ENCODE data around the gene DNAJC4.

The DNAJC4 gene

DNA sequence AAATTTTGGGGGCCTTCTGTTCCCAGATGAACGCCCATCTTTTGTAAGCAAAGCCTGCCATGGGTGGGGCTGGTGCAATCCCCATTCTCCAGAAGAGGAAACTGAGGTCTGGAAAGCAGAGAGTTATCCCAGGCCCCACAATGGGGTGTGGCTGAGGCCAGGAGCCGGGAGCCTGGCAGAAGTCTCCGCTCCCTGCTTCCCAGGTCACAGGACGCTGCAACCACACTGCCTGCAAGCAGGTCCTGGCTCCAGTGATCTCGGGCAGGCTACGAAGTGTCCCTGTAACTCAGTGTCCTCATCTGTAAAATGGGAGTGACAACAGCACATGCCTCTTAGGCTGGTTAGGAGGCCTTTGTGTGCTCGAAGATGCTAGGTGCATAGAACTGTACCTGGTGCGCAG, 22.7 kb downstream of the DNAJC4 start:
- H3K36me3 ChIP-seq (replicated peaks; ENCODE audit: insufficient read depth, low read length): no peaks in the 10 kb centered on the region
- H3F3A ChIP-seq (ENCODE audit: insufficient read depth, low read length): no peaks in the 10 kb centered on the region
- H3K9me2 ChIP-seq (replicated peaks; ENCODE audit: insufficient read depth, low read length): no peaks in the 10 kb centered on the region
- H3K9ac ChIP-seq (ENCODE audit: low read length): no peak overlapping the region
- TF ChIP-seq EZH2phosphoT487 (IDR thresholded peaks at IDR 0.05; ENCODE audit: low read length) (no peak), EZH2 (optimal IDR thresholded peaks at IDR 0.05; ENCODE audit: low read depth, low read length) (no peak), CTCF (IDR thresholded peaks at IDR 0.05; ENCODE audit: low read length) (no peak)
- no peak overlapping the region for H3K27ac ChIP-seq (ENCODE audit: low read length)
- DNase-seq: no peak
- H3K4me2 ChIP-seq (ENCODE audit: low read depth, low read length): no peak overlapping the region; the same call in 1 of the 2 replicates
- no peaks in the 10 kb centered on the region; the same call in 1 of the 2 replicates for H3K4me1 ChIP-seq (ENCODE audit: low read length)
- no peak overlapping the region for H3K4me3 ChIP-seq (ENCODE audit: low read length)
- H3K27me3 ChIP-seq (replicated peaks; ENCODE audit: insufficient read depth, low read length): peaks cover 5% of the 10 kb centered on the region; the same call in 1 of the 2 replicates
- peaks cover 9% of the 10 kb centered on the region for H3K79me2 ChIP-seq (ENCODE audit: low read length)
- no peaks in the 10 kb centered on the region for H4K20me1 ChIP-seq (ENCODE audit: insufficient read depth, low read length)
- no peaks in the 10 kb centered on the region for H3K9me3 ChIP-seq (replicated peaks; ENCODE audit: insufficient read depth, low read length)
- H2AFZ ChIP-seq (ENCODE audit: low read length): no peak overlapping the region

GRCh38 chr11:64253481-64253880, 23.1 kb downstream of the DNAJC4 start:
- Histone ChIP-seq H3K9ac (ENCODE audit: low read length) (no peak overlapping the region), H3K27me3 (replicated peaks; ENCODE audit: insufficient read depth, low read length) (peaks cover 5% of the 10 kb centered on the region; the same call in 1 of the 2 replicates), H3K4me1 (ENCODE audit: low read length) (no peaks in the 10 kb centered on the region; the same call in 1 of the 2 replicates), H2AFZ (ENCODE audit: low read length) (no peak overlapping the region), H3K4me2 (ENCODE audit: low read depth, low read length) (no peak overlapping the region), H3K36me3 (replicated peaks; ENCODE audit: insufficient read depth, low read length) (no peaks in the 10 kb centered on the region), H3K9me3 (replicated peaks; ENCODE audit: insufficient read depth, low read length) (no peaks in the 10 kb centered on the region), H3K4me3 (ENCODE audit: low read length) (no peak overlapping the region), H3K79me2 (ENCODE audit: low read length) (peaks cover 9% of the 10 kb centered on the region), H4K20me1 (ENCODE audit: insufficient read depth, low read length) (no peaks in the 10 kb centered on the region), H3K27ac (ENCODE audit: low read length) (no peak overlapping the region), H3K9me2 (replicated peaks; ENCODE audit: insufficient read depth, low read length) (no peaks in the 10 kb centered on the region), H3F3A (ENCODE audit: insufficient read depth, low read length) (no peaks in the 10 kb centered on the region)
- DNase-seq: no peak
- no peak for TF ChIP-seq EZH2phosphoT487 (IDR thresholded peaks at IDR 0.05; ENCODE audit: low read length)
- TF ChIP-seq CTCF (IDR thresholded peaks at IDR 0.05; ENCODE audit: low read length): no peak
- no peak for TF ChIP-seq EZH2 (optimal IDR thresholded peaks at IDR 0.05; ENCODE audit: low read depth, low read length)

DNA sequence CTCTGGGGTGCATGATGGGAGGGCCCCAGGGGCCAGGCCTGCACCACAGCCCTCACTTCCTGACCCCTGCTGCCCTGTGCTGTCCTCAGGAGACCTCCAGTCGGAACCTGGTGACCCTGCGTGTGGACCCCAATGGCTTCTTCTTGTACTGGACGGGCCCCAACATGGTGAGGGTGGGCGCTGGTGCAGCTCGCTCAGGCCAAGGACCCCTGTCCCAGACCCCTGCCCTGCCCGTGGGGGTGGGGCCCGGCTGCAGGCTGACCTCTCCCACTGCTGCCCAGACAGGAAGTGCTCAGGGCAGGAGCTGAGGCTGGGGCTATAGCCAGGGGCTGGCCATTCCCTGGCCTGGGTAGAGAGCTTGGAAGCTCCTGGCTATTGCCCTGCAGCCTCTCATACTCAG, 24.0 kb downstream of the DNAJC4 start:
- Histone ChIP-seq H3K27me3 (replicated peaks; ENCODE audit: insufficient read depth, low read length) (peaks cover 5% of the 10 kb centered on the region; the same call in 1 of the 2 replicates), H3K9me2 (replicated peaks; ENCODE audit: insufficient read depth, low read length) (no peaks in the 10 kb centered on the region), H3K9me3 (replicated peaks; ENCODE audit: insufficient read depth, low read length) (no peaks in the 10 kb centered on the region), H2AFZ (ENCODE audit: low read length) (no peak overlapping the region), H3K4me2 (ENCODE audit: low read depth, low read length) (no peak overlapping the region), H3K4me1 (ENCODE audit: low read length) (no peaks in the 10 kb centered on the region; the same call in 1 of the 2 replicates), H3K9ac (ENCODE audit: low read length) (no peak overlapping the region), H3F3A (ENCODE audit: insufficient read depth, low read length) (no peaks in the 10 kb centered on the region), H3K36me3 (replicated peaks; ENCODE audit: insufficient read depth, low read length) (no peaks in the 10 kb centered on the region), H3K79me2 (ENCODE audit: low read length) (peaks cover 9% of the 10 kb centered on the region), H3K27ac (ENCODE audit: low read length) (no peak overlapping the region), H3K4me3 (ENCODE audit: low read length) (no peak overlapping the region), H4K20me1 (ENCODE audit: insufficient read depth, low read length) (no peaks in the 10 kb centered on the region)
- DNase-seq: no peak
- TF ChIP-seq CTCF (IDR thresholded peaks at IDR 0.05; ENCODE audit: low read length): no peak
